OCI-LY3 (cell line): ENCODE data around the gene MARCKSL1.

Source experiments
- H2AFZ ChIP-seq: fragments of 200-600, 300-600 bp; shearing (Covaris generic); 2 replicates; pipeline ENCODE4 v1.6.0; 2014; ENCODE audit warnings: antibody characterized with exemption, low read depth, low read length
- H3K27ac ChIP-seq: fragments of 200-600, 300-600 bp; sonication (generic); 2 replicates; pipeline ENCODE4 v1.5.1; 2014; ENCODE audit warnings: mild to moderate bottlenecking, low read length, moderate library complexity, mixed read lengths
- H3K27me3 ChIP-seq: fragments of 200-600, 300-600 bp; sonication (generic); 2 replicates; pipeline ENCODE4 v1.6.1; 2014; ENCODE audit warnings: low read depth, low read length, mixed read lengths
- H3K36me3 ChIP-seq: fragments of 200-600, 300-600 bp; sonication (generic); replicated peaks from 2 replicates; pipeline ENCODE3; 2014; ENCODE audit warnings: low read depth, low read length, mixed read lengths
- H3K4me1 ChIP-seq: fragments of 300-600, 200-600 bp; sonication (generic); 2 replicates; pipeline ENCODE4 v1.6.1; 2014; ENCODE audit warnings: low read length, mixed read lengths
- H3K4me2 ChIP-seq: fragments of 200-600, 300-600 bp; sonication (generic); 2 replicates; pipeline ENCODE4 v1.6.1; 2014; ENCODE audit warnings: low read length, mixed read lengths
- H3K4me3 ChIP-seq: fragments of 300-600, 200-600 bp; sonication (generic); 2 replicates; pipeline ENCODE4 v1.5.1; 2014; ENCODE audit warnings: antibody characterized with exemption, mild to moderate bottlenecking, low read length, moderate library complexity
- H3K79me2 ChIP-seq: fragments of 300-600, 200-600 bp; shearing (Covaris generic); 2 replicates; pipeline ENCODE4 v1.6.1; 2014; ENCODE audit warnings: mild to moderate bottlenecking, low read length, mixed read lengths
- H3K9ac ChIP-seq: fragments of 300-600, 200-600 bp; shearing (Covaris generic); 2 replicates; pipeline ENCODE4 v1.6.0; 2014; ENCODE audit warnings: mild to moderate bottlenecking, low read length, moderate library complexity
- H3K9me3 ChIP-seq: fragments of 200-600, 300-600 bp; shearing (Covaris generic); 2 replicates; pipeline ENCODE4 v1.6.1; 2014; ENCODE audit warnings: low read length, mixed read lengths; ENCODE audit not compliant: insufficient read depth
- H4K20me1 ChIP-seq: fragments of 200-600, 300-600 bp; sonication (generic); 2 replicates; pipeline ENCODE4 v1.6.1; 2016; ENCODE audit warnings: low read length, mixed read lengths; ENCODE audit not compliant: insufficient read depth
- EZH2phosphoT487 ChIP-seq: fragments of 200-600 bp; shearing (Covaris generic); IDR thresholded peaks from 2 replicates; pipeline ENCODE4 v1.6.1; 2018; ENCODE audit warnings: antibody characterized with exemption, mixed run types, low read depth
- TF ChIP-seq, protein P1 (sequence below): fragments of 200-600, 300-600 bp; sonication (generic); IDR thresholded peaks from 2 replicates; pipeline ENCODE4 v1.5.1; 2014; ENCODE audit warnings: antibody characterized with exemption, low read length, low read depth

MARCKSL1 gene

DNA sequence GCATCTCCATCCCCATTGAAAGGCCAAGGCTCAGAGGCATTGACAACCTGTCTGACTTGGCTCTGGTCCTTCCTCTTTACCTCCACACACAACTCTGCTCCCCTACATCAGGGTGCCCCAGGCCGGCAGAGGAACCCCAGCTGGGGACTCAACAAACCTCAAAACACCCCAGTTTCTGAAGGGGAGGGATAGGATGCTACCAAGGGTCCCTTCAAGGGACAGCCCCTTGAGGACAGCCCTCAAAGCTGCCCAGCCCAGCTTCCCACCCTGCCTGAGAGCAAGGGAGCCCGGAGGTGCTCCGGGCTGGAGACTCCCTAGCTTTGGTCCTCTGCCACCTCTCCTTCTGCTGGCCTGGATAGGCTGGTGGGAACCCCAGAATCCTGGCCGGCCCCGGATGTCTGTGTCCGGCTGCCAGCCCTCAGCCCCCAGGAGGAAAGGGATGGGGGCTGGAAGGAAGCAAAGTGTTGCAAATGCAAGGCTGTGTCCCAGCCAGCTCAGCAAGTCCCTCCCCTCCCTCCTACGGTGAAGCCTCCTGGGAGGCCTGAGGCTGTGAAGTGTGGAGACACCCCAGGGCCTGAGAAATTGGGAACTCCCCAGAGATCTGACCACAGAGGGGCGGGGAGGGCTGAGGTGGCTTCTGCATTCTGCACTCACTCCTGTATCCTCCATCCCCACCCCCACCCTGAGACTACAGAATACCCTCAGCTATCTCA is 1.1 kb upstream of the MARCKSL1 start:
- Histone ChIP-seq H3K27me3 (no peaks in the 10 kb centered on the region; the same call in 1 of the 2 replicates), H3K27ac (no peak overlapping the region), H2AFZ (no peak overlapping the region), H3K4me2 (peak overlapping the region; percentile 94), H3K9ac (no peak overlapping the region), H3K4me3 (peak overlapping the region; percentile 37), H3K79me2 (peaks cover 24% of the 10 kb centered on the region), H3K9me3 (no peaks in the 10 kb centered on the region), H3K36me3 (no peaks in the 10 kb centered on the region), H3K4me1 (peaks cover 65% of the 10 kb centered on the region), H4K20me1 (peaks cover 9% of the 10 kb centered on the region)
- TF ChIP-seq EZH2phosphoT487 = no peak
- TF ChIP-seq, protein P1, sequence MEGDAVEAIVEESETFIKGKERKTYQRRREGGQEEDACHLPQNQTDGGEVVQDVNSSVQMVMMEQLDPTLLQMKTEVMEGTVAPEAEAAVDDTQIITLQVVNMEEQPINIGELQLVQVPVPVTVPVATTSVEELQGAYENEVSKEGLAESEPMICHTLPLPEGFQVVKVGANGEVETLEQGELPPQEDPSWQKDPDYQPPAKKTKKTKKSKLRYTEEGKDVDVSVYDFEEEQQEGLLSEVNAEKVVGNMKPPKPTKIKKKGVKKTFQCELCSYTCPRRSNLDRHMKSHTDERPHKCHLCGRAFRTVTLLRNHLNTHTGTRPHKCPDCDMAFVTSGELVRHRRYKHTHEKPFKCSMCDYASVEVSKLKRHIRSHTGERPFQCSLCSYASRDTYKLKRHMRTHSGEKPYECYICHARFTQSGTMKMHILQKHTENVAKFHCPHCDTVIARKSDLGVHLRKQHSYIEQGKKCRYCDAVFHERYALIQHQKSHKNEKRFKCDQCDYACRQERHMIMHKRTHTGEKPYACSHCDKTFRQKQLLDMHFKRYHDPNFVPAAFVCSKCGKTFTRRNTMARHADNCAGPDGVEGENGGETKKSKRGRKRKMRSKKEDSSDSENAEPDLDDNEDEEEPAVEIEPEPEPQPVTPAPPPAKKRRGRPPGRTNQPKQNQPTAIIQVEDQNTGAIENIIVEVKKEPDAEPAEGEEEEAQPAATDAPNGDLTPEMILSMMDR = no peak

DNA sequence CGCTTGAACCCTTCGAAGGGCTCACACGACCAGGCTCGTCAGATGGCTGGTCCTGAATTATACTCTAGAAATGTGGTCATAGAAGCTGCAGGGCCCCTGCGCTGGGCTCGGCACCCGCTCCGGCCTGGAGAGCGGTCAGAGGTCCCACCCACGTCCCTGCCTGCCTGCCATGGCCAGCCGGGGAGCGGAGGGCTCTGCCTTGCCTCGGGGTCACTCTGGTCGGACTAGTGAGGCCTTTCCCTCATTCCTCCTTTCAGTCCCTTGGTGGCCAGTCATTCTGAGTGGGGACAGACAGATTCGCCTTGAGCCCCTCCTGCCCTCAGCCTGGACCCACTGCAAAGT is 529 bp upstream of the MARCKSL1 start:
- Histone ChIP-seq H4K20me1 (peaks cover 9% of the 10 kb centered on the region), H3K27ac (no peak overlapping the region)

DNA sequence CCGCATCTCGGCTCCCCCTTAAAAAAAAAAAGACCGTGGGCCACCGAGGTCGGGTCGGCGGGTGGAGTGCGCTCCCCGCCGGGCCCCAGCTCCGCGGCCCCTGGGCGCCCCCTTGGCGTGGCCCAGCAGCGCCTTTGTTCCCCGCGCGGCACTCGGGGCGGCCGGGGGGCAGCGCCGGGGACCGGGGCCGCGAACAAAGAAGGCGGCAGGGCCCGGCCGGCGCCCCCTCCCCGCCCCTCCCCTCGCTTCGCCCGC is 571 bp downstream of the MARCKSL1 start:
- peaks cover 24% of the 10 kb centered on the region for H3K79me2 ChIP-seq
- peaks cover 8% of the 10 kb centered on the region for H3K36me3 ChIP-seq
- H3K27ac ChIP-seq = peak overlapping the region; percentile 30; the same call in 1 of the 2 replicates
- H3K4me1 ChIP-seq = peaks cover 56% of the 10 kb centered on the region
- TF ChIP-seq EZH2phosphoT487 = no peak
- TF ChIP-seq, protein P1 = no peak
- peak overlapping the region; percentile 89 for H3K9ac ChIP-seq
- H3K4me2 ChIP-seq = peak overlapping the region; percentile 94
- H2AFZ ChIP-seq = no peak overlapping the region
- no peaks in the 10 kb centered on the region; the same call in 1 of the 2 replicates for H3K27me3 ChIP-seq
- H3K9me3 ChIP-seq = no peaks in the 10 kb centered on the region
- H3K4me3 ChIP-seq = peak overlapping the region; percentile 97
- peaks cover 9% of the 10 kb centered on the region for H4K20me1 ChIP-seq

More for the DNA sequence above, 529 bp upstream of the MARCKSL1 start:
- H3K9ac ChIP-seq = no peak overlapping the region
- peak overlapping the region; percentile 97; the same call in 1 of the 2 replicates for H3K4me3 ChIP-seq
- peaks cover 60% of the 10 kb centered on the region for H3K4me1 ChIP-seq
- H3K27me3 ChIP-seq = no peaks in the 10 kb centered on the region; the same call in 1 of the 2 replicates
- no peak overlapping the region for H2AFZ ChIP-seq
- peak overlapping the region; percentile 94 for H3K4me2 ChIP-seq
- peaks cover 24% of the 10 kb centered on the region for H3K79me2 ChIP-seq
- no peaks in the 10 kb centered on the region for H3K9me3 ChIP-seq
- TF ChIP-seq, protein P1 = no peak
- TF ChIP-seq EZH2phosphoT487 = no peak
- H3K36me3 ChIP-seq = peaks cover 4% of the 10 kb centered on the region

DNA sequence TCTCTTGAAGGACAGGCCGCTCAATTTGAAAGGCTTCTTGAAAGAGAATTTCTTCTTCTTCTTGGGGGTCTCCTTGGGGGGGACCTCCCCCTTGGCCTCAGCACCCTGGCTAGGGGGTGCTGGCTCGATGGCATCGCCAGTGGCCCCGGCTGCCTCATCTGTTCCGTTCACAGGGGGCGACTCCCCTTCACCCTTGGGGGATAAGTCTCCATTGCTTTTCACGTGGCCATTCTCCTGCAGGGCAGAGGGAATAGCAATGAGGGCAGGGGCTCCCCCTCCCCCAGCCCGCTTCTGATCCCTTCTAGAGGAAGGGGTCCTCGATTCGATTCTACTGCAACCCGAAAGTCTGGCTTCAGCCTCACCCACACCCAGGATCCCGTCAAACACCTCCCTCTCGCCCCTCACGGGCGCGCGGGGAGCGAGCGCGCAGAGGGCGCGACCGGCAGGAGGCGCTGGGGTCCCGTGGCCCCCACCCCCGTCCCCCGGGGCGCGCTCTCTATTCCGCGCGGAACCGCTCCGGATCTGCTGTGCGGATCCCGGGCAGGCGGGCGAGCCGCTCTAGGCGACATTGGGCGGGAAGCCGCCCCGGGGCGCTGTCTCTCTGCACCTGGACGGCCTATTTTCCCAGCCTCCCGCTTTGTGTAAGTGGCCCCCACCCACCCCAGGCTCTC is 1.0 kb downstream of the MARCKSL1 start:
- H3K27ac ChIP-seq = peak overlapping the region; percentile 18; the same call in 1 of the 2 replicates
- H3K4me1 ChIP-seq = peaks cover 55% of the 10 kb centered on the region
- H3K79me2 ChIP-seq = peaks cover 24% of the 10 kb centered on the region
- no peaks in the 10 kb centered on the region for H3K9me3 ChIP-seq
- no peak for TF ChIP-seq EZH2phosphoT487
- TF ChIP-seq, protein P1 = peak; percentile 65
- no peak overlapping the region for H2AFZ ChIP-seq
- H3K36me3 ChIP-seq = peaks cover 8% of the 10 kb centered on the region
- H3K27me3 ChIP-seq = no peaks in the 10 kb centered on the region; the same call in 1 of the 2 replicates
- H3K4me2 ChIP-seq = peak overlapping the region; percentile 94
- H4K20me1 ChIP-seq = peaks cover 9% of the 10 kb centered on the region
- peak overlapping the region; percentile 89 for H3K9ac ChIP-seq
- H3K4me3 ChIP-seq = peak overlapping the region; percentile 97
